Fibroblast of skin of scalp (primary cell): ENCODE measurements around the gene TFR2.

Experiments
- DNase-seq: peaks from one replicate; pipeline ENCODE4 v3.0.0-alpha.2; 2013

TFR2 gene

DNA sequence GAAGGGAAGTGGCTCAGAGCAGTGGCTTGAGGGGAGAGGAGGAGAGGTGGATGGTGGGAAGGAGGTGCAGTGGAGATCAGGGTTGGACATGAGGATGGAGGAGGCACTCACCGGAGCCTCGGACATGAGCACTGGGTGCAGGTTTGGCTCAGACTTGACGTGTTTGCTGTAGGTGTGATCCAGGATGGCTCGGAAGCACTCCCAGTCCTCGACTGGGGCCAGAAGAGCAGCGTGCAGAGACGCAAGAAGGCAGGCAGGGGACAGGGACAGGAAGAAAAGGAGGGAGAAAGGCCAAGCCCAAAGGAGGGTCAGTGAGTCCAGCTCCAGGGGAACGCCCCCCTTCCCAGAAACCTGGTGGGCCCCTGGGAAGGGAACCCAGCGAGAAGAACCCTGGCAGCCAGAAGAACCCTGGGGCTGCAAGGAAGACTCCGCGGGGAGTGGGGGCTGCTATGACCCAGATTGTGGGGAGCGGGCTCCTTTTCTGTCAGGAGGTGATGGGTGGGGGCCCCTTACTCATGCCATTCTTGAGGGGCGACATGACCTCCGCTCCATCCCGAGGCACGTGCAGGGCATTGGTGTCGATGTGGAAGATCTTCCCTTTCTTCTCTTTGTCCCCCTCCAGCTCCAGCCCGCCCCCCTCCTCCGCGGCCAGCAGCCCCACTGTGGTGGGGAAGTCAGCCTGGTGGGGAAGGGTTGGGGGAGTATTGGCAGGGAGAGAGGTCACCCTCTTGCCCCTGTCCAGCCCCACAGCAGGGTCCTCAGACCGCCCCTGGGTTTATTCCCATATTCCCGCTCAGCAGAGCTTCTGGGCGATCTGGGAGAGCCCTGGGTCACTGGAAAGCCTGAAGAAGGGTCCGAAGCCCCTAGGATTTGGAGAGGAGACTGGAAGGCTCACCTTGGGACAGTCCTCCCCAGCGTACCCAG, 13.8 kb upstream of the TFR2 start:
- DNase-seq: no peak

DNA sequence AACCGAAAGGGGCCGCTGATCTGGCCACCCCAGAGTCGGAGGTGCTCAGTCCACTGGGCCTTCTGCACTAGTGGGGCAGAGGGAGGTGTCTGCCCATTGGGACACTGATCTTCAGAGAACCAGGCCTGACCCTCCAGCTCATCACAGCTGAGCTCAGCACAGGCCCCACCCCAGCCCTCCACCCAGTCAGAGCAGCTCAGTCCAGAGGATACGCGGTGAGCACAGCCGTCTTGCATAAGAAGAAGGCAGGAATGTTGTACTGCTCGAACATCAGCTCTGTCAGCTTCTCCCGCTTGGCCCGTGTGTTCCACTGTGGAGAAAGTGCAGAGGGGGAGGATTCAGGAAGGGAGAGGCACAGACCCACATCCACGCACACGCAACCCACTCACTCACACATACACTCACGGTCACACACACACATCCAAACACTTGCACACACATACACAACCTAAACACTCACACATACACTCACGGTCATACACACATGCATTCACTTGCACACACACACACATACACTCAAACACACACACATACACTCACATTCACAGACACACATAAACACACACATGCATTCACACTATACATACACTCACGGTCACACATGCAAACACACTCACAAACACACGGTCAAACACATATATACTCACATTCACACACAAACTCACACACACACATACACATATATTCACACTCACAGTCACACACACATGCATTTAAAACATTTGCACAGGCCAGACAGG, 8.6 kb upstream of the TFR2 start:
- DNase-seq: no peak

- DNase-seq: no peak
These were observed 1.2 kb upstream of the TFR2 start for GRCh38 chr7:100642534-100642907.

GRCh38 chr7:100641860-100642533, 645 bp upstream of the TFR2 start:
- DNase-seq: no peak

DNA sequence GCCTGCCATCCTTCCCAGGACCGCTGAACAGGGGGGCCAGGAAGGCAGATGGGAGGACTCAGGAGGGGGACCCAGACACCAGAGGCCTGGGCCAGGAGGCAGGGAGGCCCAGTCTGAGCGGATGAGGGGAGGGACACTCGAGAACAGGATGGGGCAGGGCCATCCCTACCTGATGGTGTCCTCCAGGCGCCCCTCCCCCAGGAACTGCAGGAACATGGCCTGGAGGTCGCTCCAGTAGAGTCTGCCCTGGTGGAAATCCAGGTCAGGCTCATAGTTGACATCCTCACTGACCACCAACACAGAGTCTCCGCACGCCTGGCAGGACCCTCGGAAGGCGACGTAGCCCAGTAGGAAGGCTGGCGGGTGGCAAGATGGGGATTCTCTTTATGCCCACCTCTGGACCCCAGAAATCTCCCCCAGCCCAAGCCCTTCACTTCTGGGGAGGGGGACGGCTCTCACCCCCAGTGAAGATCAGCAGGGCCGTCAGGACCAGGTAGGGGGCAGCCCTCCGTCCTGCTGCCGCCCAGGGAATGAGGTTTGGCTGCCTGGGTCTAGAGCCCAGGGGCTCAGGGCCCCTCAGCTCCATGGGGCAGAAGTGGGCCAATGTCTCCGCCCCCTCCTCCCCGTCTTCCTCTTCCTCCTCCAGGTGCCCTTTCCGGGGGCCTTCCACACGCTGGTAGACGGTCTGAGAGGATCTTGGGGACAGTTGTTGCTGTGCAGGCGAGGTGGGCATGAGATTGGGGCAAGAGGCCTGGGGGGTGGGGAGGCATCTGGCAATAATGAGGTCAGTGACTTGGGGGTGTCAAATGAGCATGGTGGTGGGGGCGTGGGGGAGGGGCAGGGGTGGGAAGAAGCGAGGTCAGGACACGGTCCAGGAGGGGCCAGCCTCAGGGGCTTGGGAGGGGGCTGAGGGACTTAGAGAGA, 573 bp downstream of the TFR2 start:
- DNase-seq: no peak

GRCh38 chr7:100639995-100640516, 1.3 kb downstream of the TFR2 start:
- DNase-seq: no peak

- peak; percentile 47 for DNase-seq
These were observed 8.2 kb downstream of the TFR2 start for GRCh38 chr7:100632951-100633717.

GRCh38 chr7:100630066-100630465, 11.3 kb downstream of the TFR2 start:
- no peak for DNase-seq

- peak; percentile 12 for DNase-seq
These were observed 12.1 kb downstream of the TFR2 start for GRCh38 chr7:100629117-100629716.

DNA sequence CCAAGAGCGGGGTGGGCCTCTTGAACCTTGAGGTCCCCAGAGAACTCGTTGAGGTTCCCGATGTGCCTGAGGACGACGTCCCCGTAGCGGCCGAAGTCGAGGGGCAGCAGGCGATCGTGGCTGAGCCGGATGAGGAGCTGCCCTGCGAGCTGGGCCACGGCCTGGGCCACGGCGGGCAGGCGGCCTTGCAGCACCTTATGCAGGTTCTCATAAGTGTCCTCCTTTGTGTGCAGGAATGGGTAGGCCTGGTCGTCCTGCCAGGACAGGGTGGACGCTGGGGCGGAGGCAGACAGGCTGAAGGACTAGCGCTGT, 14.2 kb downstream of the TFR2 start:
- no peak for DNase-seq

GRCh38 chr7:100626530-100627237, 14.7 kb downstream of the TFR2 start:
- peak; percentile 79 for DNase-seq

- no peak for DNase-seq
These were observed 15.3 kb downstream of the TFR2 start for GRCh38 chr7:100626055-100626454.

- no peak for DNase-seq
These were observed 17.2 kb downstream of the TFR2 start for GRCh38 chr7:100623951-100624824.

- DNase-seq: no peak
These were observed 19.8 kb downstream of the TFR2 start for GRCh38 chr7:100621554-100621953.

- DNase-seq: no peak
These were observed 20.5 kb downstream of the TFR2 start for GRCh38 chr7:100620804-100621203.

GRCh38 chr7:100620239-100620638, 21.1 kb downstream of the TFR2 start:
- DNase-seq: no peak

DNA sequence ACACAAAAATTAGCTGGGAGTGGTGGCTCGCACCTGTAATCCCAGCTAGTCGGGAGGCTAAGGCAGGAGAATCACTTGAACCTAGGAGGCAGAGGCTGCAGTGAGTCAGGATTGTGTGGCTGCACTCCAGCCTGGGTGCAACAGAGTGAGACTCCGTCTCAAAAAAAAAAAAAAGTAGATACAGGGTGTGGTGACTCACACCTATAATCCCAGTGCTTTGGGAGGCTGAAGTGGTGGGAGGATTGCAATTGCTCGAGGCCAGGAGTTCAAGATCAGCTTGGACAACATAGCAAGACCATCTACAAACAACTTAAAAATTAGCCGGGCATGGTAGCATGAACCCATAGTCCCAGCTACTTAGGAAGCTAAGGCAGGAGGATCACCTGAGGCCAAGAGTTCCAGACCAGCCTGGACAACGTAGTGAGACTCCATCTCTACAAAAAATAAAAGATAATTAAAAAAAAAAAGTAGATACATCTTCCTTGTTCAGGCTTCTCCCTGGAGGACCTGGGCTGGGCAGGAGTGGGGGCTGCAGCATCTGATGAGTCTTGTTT, 27.0 kb downstream of the TFR2 start:
- DNase-seq: no peak

DNA sequence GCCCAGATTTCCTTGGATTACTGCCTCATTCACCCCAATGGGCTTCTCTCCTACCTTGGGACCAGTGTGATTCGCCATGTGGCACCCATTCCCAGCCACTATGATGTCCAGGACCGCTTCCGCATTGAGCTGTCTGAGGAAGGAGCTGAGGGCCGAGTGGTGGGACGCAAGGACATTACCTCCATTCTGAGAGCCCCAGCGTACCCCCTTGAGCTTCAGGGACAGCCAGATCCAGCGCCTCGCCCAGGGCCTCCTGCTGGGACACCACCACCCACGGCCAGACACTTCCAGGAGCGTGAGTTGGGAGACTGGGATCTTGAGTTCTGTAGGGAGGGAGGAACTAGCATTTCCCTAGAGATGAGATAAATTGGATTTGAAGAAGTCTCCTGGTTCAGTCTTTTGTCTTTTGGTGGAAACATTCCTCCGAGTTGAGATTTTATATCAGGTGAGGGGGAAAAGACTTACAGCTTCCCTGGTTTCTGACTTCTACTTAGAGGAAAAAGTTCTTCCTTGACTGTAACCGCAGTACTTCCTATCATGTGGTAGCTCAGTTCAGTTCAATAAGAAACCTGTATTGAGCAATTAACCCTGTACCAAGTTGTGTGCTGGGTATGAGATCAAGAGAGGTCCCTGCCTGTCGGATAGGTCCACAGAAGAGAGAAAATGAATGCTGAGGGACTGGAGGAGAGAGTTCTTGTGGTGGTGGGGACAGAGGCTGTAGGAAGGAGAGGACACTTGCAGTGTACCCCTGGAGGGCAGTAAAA, 27.8 kb downstream of the TFR2 start:
- no peak for DNase-seq
